Osteoblast (primary cell): ENCODE data around the gene TPRG1. TPM values are rescaled to one million over a fixed set of nuclear protein-coding genes. Genes with fewer than 3 reads are reported as not detected.

Experiments used
- DNase-seq: peaks from one replicate; pipeline ENCODE4 v3.0.0; 2011; ENCODE audit warnings: low spot score, mixed read lengths; ENCODE audit not compliant: insufficient read length; ENCODE audit errors: missing footprints
- H2AFZ ChIP-seq: 2 replicates; pipeline ENCODE4 v1.6.0; 2011; ENCODE audit warnings: mild to moderate bottlenecking, low read length
- H3K27ac ChIP-seq: 2 replicates; pipeline ENCODE4 v1.5.1; 2011; ENCODE audit warnings: mild to moderate bottlenecking, low read depth, low read length, moderate library complexity
- H3K27me3 ChIP-seq: 2 replicates; pipeline ENCODE4 v1.6.0; 2012; ENCODE audit warnings: mild to moderate bottlenecking, control low read depth, inconsistent platforms, low read length, moderate library complexity; ENCODE audit not compliant: insufficient read depth
- H3K36me3 ChIP-seq: 2 replicates; pipeline ENCODE4 v1.5.1; 2011; ENCODE audit warnings: mild to moderate bottlenecking, low read length, control low read depth, moderate library complexity; ENCODE audit not compliant: insufficient read depth
- H3K4me1 ChIP-seq: 2 replicates; pipeline ENCODE4 v1.5.1; 2011; ENCODE audit warnings: mild to moderate bottlenecking, low read length, control low read depth, moderate library complexity; ENCODE audit not compliant: insufficient read depth
- H3K4me2 ChIP-seq: 2 replicates; pipeline ENCODE4 v1.6.0; 2011; ENCODE audit warnings: mild to moderate bottlenecking, low read length; ENCODE audit not compliant: insufficient read depth
- H3K4me3 ChIP-seq: fragments of 200-600 bp; sonication (generic); 3 replicates; pipeline ENCODE4 v1.5.1; 2012; ENCODE audit warnings: mild to moderate bottlenecking, low read length, inconsistent platforms; ENCODE audit not compliant: insufficient read depth
- H3K79me2 ChIP-seq: 2 replicates; pipeline ENCODE4 v1.6.0; 2012; ENCODE audit warnings: mild to moderate bottlenecking, low read length, control low read depth, inconsistent platforms; ENCODE audit not compliant: insufficient read depth
- H3K9me3 ChIP-seq: 2 replicates; pipeline ENCODE4 v1.5.1; 2011; ENCODE audit warnings: low read depth, low read length, control low read depth
- H4K20me1 ChIP-seq: 2 replicates; pipeline ENCODE4 v1.6.0; 2012; ENCODE audit warnings: mild to moderate bottlenecking, low read length, control low read depth; ENCODE audit not compliant: insufficient read depth
- total RNA-seq: library from RNA; depleted of rRNA; stranded (reverse); fragments of >200 nt; gene quantifications from 2 replicates; pipeline ENCODE4 v1.2.3, GENCODE V29; 2012
- TF ChIP-seq, protein P1 (sequence below): IDR thresholded peaks from 2 replicates; pipeline ENCODE4 v1.5.1; 2011; ENCODE audit warnings: mild to moderate bottlenecking, low read depth, low read length, moderate library complexity; ENCODE audit errors: extremely low read depth

The TPRG1 gene
- total RNA-seq, 1 donor = 6.5 TPM

DNA sequence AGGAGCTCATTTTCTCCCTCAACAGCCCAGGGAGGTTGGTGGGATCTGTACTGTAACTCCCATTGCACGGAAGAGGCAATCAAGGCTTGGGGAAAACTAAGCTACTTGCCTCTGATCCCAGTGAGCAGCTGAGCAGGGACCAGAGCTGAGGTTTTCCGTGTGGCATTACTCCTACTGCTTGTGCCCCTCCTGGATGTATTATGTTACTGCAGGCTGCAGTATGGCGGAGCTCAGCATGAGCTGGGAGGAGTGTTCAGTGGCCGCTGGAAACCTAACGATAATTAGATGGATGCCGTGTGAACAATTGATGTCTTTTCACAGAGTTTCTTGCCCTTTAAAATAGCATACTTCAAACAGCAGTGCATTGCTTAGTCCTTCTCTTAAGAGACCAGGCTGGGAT lies 2.0 kb upstream of the TPRG1 start:
- Histone ChIP-seq H2AFZ (no peak overlapping the region), H3K36me3 (no peaks in the 10 kb centered on the region), H3K4me3 (no peak overlapping the region), H3K4me2 (no peak overlapping the region), H3K79me2 (no peaks in the 10 kb centered on the region), H3K9me3 (no peaks in the 10 kb centered on the region), H3K4me1 (no peaks in the 10 kb centered on the region), H3K27me3 (no peaks in the 10 kb centered on the region), H3K27ac (no peak overlapping the region), H4K20me1 (no peaks in the 10 kb centered on the region)
- no peak for DNase-seq
- TF ChIP-seq, protein P1, sequence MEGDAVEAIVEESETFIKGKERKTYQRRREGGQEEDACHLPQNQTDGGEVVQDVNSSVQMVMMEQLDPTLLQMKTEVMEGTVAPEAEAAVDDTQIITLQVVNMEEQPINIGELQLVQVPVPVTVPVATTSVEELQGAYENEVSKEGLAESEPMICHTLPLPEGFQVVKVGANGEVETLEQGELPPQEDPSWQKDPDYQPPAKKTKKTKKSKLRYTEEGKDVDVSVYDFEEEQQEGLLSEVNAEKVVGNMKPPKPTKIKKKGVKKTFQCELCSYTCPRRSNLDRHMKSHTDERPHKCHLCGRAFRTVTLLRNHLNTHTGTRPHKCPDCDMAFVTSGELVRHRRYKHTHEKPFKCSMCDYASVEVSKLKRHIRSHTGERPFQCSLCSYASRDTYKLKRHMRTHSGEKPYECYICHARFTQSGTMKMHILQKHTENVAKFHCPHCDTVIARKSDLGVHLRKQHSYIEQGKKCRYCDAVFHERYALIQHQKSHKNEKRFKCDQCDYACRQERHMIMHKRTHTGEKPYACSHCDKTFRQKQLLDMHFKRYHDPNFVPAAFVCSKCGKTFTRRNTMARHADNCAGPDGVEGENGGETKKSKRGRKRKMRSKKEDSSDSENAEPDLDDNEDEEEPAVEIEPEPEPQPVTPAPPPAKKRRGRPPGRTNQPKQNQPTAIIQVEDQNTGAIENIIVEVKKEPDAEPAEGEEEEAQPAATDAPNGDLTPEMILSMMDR = no peak

DNA sequence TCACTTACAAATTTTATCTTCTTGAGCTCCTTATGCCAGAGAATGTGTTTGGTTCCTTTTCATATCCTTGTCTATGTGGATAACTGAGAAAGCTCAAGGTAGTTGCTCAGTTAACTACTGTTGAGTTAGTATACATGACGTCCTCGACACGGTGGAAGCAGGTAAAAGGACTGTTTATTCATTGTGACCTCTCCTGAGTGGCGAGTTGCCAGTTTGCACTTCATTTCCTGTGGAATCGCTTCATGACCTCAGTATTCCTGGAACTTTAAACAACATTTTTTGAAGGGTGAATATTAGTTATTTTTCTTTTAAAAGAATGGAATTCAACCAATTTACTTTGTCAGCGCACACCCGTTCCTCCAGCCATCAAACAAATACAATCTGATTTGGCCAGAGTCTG lies 1.2 kb upstream of the TPRG1 start:
- no peak overlapping the region for H3K4me3 ChIP-seq
- TF ChIP-seq, protein P1 = no peak
- H3K4me1 ChIP-seq = no peaks in the 10 kb centered on the region
- no peak overlapping the region for H3K27ac ChIP-seq
- no peaks in the 10 kb centered on the region for H3K9me3 ChIP-seq
- H3K36me3 ChIP-seq = no peaks in the 10 kb centered on the region
- no peak overlapping the region for H3K4me2 ChIP-seq
- DNase-seq = no peak
- no peak overlapping the region for H2AFZ ChIP-seq
- no peaks in the 10 kb centered on the region for H4K20me1 ChIP-seq
- no peaks in the 10 kb centered on the region for H3K79me2 ChIP-seq
- no peaks in the 10 kb centered on the region for H3K27me3 ChIP-seq

DNA sequence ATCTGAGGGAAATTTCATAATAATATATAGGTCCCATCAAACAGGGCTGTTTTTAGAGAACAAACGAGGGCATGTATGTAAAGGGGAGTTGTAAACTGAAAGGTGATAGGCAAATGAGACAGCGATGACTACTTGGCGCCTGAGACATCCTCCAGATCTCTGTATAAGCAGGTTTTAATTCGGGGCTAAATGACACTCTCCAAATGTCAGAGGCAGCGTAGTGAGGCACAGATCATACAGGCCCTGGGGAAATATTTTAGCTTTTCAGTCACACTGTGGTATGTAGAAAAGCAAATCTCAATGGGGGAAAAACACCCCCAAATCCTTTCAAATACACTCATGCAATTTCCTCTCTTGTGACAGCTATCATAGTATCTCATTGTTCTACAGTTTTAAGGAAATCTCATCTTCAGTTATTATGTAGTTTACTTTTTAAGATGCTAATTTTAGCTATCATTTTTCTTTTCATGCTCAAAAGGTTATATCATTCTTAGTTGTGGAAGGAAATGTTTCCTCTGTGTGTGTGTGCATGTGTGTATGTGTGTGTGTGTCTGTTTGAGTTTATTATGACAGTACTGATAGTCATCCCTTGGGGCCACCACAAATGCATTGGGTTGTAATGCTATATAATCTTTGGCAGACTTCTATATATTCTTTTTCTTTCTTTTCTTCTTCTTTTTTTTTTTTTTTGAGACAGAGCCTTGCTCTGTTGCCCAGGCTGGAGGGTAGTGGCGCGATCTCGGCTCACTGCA lies 1.1 kb downstream of the TPRG1 start:
- H2AFZ ChIP-seq = no peak overlapping the region
- no peak for DNase-seq
- TF ChIP-seq, protein P1 = no peak
- no peaks in the 10 kb centered on the region for H3K36me3 ChIP-seq
- H3K79me2 ChIP-seq = no peaks in the 10 kb centered on the region
- H3K4me2 ChIP-seq = no peak overlapping the region
- no peak overlapping the region for H3K4me3 ChIP-seq
- H3K9me3 ChIP-seq = no peaks in the 10 kb centered on the region
- peaks cover 2% of the 10 kb centered on the region for H3K27me3 ChIP-seq
- no peak overlapping the region for H3K27ac ChIP-seq
- H4K20me1 ChIP-seq = no peaks in the 10 kb centered on the region
- no peaks in the 10 kb centered on the region for H3K4me1 ChIP-seq

DNA sequence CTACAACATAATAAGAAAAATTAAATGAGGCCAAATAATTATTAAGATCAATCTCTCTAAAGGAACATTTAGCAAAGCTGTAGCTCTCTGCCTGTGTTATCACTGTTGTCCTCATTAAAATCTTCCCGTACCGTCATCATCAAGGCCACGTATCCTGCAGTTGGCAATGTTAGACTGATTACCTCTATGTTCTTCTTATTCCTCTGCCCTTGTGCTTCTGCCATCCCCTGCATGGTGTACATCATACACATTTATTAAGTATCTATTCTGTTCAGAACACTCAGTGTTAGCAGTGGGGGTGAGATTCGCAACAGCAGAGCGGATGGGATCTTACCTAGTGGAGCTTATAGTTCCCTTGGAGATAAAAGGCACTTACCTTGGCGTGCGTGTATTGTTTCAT lies 12.8 kb downstream of the TPRG1 start:
- H4K20me1 ChIP-seq = no peaks in the 10 kb centered on the region
- H3K4me3 ChIP-seq = no peak overlapping the region
- no peak overlapping the region for H3K4me2 ChIP-seq
- DNase-seq = no peak
- H3K79me2 ChIP-seq = no peaks in the 10 kb centered on the region
- H3K36me3 ChIP-seq = no peaks in the 10 kb centered on the region
- TF ChIP-seq, protein P1 = no peak
- no peaks in the 10 kb centered on the region for H3K27me3 ChIP-seq
- peaks cover 3% of the 10 kb centered on the region for H3K4me1 ChIP-seq
- H2AFZ ChIP-seq = no peak overlapping the region
- H3K9me3 ChIP-seq = no peaks in the 10 kb centered on the region
- no peak overlapping the region for H3K27ac ChIP-seq
